Hepatocyte (in vitro differentiated cells): ENCODE data around the gene COL5A1. TPM values are rescaled to one million over a fixed set of nuclear protein-coding genes. Genes with fewer than 3 reads are reported as not detected.

ENCODE experiments used
- DNase-seq: peaks from one replicate; pipeline ENCODE4 v3.0.0-alpha.2; 2016; ENCODE audit warnings: low spot score
- H2AFZ ChIP-seq: fragments of 200-600 bp; sonication (generic); 2 replicates; pipeline ENCODE4 v1.6.0; 2016; ENCODE audit warnings: antibody characterized with exemption, mild to moderate bottlenecking
- H3K27ac ChIP-seq: fragments of 200-600 bp; sonication (generic); 2 replicates; pipeline ENCODE4 v1.5.1; 2016; ENCODE audit warnings: mild to moderate bottlenecking
- H3K27me3 ChIP-seq: fragments of 200-600 bp; sonication (generic); 2 replicates; pipeline ENCODE4 v1.6.1; 2016
- H3K36me3 ChIP-seq: fragments of 200-600 bp; sonication (generic); replicated peaks from 2 replicates; pipeline ENCODE4 v1.5.1; 2016; ENCODE audit warnings: low read depth; ENCODE audit not compliant: insufficient read depth
- H3K4me1 ChIP-seq: fragments of 200-600 bp; sonication (generic); 2 replicates; pipeline ENCODE4 v1.5.1; 2016; ENCODE audit warnings: mild to moderate bottlenecking, moderate library complexity; ENCODE audit not compliant: insufficient read depth
- H3K4me2 ChIP-seq: fragments of 200-600 bp; sonication (generic); 2 replicates; pipeline ENCODE4 v1.6.0; 2016
- H3K4me3 ChIP-seq: fragments of 200-600 bp; sonication (generic); 2 replicates; pipeline ENCODE4 v1.5.1; 2016; ENCODE audit warnings: mild to moderate bottlenecking
- H3K79me2 ChIP-seq: fragments of 200-600 bp; sonication (generic); 2 replicates; pipeline ENCODE4 v1.6.0; 2017; ENCODE audit warnings: mild to moderate bottlenecking
- H3K9me2 ChIP-seq: fragments of 200-600 bp; sonication (generic); replicated peaks from 2 replicates; pipeline ENCODE4 v1.6.0; 2017; ENCODE audit warnings: mild to moderate bottlenecking; ENCODE audit not compliant: insufficient read depth
- H3K9me3 ChIP-seq: fragments of 200-600 bp; sonication (generic); 2 replicates; pipeline ENCODE4 v1.5.1; 2016; ENCODE audit warnings: low read depth, mild to moderate bottlenecking
- H4K20me1 ChIP-seq: fragments of 200-600 bp; sonication (generic); 2 replicates; pipeline ENCODE4 v1.6.0; 2016; ENCODE audit warnings: mild to moderate bottlenecking; ENCODE audit not compliant: insufficient read depth, poor library complexity, severe bottlenecking
- EZH2 ChIP-seq: fragments of 200-600 bp; sonication (generic); IDR thresholded peaks from 2 replicates; pipeline ENCODE4 v1.6.1; 2016; ENCODE audit warnings: antibody characterized with exemption, mild to moderate bottlenecking, borderline replicate concordance
- EZH2phosphoT487 ChIP-seq: fragments of 200-600 bp; sonication (generic); IDR thresholded peaks from one replicate; pipeline ENCODE4 v1.6.1; 2018; ENCODE audit warnings: antibody characterized with exemption, mild to moderate bottlenecking, low read depth, moderate library complexity; ENCODE audit not compliant: unreplicated experiment, severe bottlenecking
- WGBS: methylation state at CpG from one replicate; pipeline ENCODE4 v1.1.6; 2016; ENCODE audit warnings: low lambda C conversion rate; ENCODE audit errors: missing lambda C conversion rate; 5-methylcytosine and 5-hydroxymethylcytosine counted together
- polyA plus RNA-seq: library from polyadenylated mRNA; unstranded; fragments of >200 nt; fragmentation: Nextera tagmentation; extraction: Ambion mirVana; gene quantifications from 2 replicates; pipeline ENCODE4 v1.2.1, GENCODE V29; 2016
- total RNA-seq: library from RNA; depleted of rRNA; stranded (reverse); fragments of >200 nt; gene quantifications from 2 replicates; pipeline ENCODE4 v1.2.3, GENCODE V29; 2014
- TF ChIP-seq, protein P1 (sequence below): fragments of 200-600 bp; sonication (generic); IDR thresholded peaks from 2 replicates; pipeline ENCODE4 v1.5.1; 2016; ENCODE audit warnings: antibody characterized with exemption, mild to moderate bottlenecking; ENCODE audit not compliant: poor library complexity

COL5A1 gene
- total and polyA plus RNA-seq, 2 experiments from 2014 or later, result 342 to 347 TPM

DNA sequence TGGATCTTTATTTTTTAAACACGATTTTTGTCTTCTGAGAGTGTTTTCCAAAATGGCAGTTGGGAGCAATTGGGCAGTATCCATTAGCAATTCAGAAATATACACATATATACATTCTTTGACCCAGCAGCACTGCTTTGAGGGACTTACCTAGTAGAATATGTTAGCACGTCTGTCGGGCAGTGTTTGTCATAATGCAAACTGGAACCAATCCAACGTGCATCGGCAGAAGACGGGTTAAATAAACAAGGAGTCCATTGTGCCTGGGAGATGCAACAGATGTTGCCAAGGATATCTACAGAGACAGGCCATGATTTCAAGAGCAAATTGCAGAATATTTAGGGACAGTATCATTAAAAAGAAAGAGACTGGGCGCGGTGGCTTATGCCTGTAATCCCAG, 107.0 kb downstream of the COL5A1 start:
- H3K9me3 ChIP-seq, result no peaks in the 10 kb centered on the region
- no peaks in the 10 kb centered on the region for H3K27me3 ChIP-seq
- H3K4me2 ChIP-seq, result no peak overlapping the region
- H3K79me2 ChIP-seq, result no peaks in the 10 kb centered on the region
- H2AFZ ChIP-seq, result no peak overlapping the region
- no peaks in the 10 kb centered on the region for H3K4me1 ChIP-seq
- TF ChIP-seq, protein P1, sequence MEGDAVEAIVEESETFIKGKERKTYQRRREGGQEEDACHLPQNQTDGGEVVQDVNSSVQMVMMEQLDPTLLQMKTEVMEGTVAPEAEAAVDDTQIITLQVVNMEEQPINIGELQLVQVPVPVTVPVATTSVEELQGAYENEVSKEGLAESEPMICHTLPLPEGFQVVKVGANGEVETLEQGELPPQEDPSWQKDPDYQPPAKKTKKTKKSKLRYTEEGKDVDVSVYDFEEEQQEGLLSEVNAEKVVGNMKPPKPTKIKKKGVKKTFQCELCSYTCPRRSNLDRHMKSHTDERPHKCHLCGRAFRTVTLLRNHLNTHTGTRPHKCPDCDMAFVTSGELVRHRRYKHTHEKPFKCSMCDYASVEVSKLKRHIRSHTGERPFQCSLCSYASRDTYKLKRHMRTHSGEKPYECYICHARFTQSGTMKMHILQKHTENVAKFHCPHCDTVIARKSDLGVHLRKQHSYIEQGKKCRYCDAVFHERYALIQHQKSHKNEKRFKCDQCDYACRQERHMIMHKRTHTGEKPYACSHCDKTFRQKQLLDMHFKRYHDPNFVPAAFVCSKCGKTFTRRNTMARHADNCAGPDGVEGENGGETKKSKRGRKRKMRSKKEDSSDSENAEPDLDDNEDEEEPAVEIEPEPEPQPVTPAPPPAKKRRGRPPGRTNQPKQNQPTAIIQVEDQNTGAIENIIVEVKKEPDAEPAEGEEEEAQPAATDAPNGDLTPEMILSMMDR, result no peak
- TF ChIP-seq EZH2 (no peak), EZH2phosphoT487 (no peak)
- no peaks in the 10 kb centered on the region for H3K36me3 ChIP-seq
- DNase-seq, result no peak
- WGBS, result 72% methylated on average over 8 of the region's 8 CpGs
- no peak overlapping the region for H3K4me3 ChIP-seq
- H3K27ac ChIP-seq, result no peak overlapping the region
- H3K9me2 ChIP-seq, result no peaks in the 10 kb centered on the region
- H4K20me1 ChIP-seq, result peaks cover 5% of the 10 kb centered on the region

DNA sequence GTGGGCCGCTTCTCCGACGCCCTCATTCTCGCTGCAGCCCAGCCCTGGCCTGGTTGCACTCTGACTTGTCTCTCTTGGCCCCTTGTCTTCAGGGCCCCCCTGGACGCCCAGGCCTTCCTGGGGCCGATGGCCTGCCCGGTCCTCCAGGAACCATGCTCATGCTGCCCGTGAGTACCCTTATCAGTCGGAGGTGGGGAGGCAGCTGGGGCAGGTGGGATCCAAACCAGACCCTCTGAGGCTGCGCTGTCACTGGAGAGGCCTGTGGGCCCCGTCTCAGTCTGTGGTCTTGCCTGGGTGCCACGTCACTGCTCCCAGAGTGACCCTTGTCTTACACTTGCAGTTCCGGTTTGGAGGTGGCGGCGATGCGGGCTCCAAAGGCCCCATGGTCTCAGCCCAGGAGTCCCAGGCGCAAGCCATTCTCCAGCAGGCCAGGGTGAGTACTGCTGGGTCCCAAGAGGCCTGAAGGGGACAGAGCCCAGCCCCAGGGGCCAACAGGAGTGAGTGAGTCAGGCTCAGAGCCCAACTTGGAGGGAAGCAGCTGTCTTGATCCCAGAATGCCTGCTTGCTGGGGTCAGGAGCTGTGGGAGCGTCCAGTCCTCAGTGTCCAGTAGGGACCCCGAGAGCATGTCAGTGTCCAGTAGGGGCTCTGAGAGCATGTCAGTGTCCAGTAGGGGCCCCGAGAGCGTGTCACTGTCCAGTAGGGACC, 109.0 kb downstream of the COL5A1 start:
- no peak for DNase-seq
- Histone ChIP-seq H3K9me2 (no peaks in the 10 kb centered on the region), H3K27me3 (no peaks in the 10 kb centered on the region), H3K27ac (no peak overlapping the region), H3K4me2 (no peak overlapping the region), H3K79me2 (no peaks in the 10 kb centered on the region), H3K9me3 (no peaks in the 10 kb centered on the region), H3K4me1 (no peaks in the 10 kb centered on the region), H3K36me3 (no peaks in the 10 kb centered on the region), H4K20me1 (peaks cover 9% of the 10 kb centered on the region), H2AFZ (no peak overlapping the region), H3K4me3 (no peak overlapping the region)
- TF ChIP-seq, protein P1, result no peak
- TF ChIP-seq EZH2, result no peak
- TF ChIP-seq EZH2phosphoT487, result no peak
- 95% methylated on average over 21 of the region's 21 CpGs for WGBS

- H3K4me2 ChIP-seq, result no peak overlapping the region
Measured at GRCh38 chr9:134751622-134752021, 110.0 kb downstream of the COL5A1 start.

DNA sequence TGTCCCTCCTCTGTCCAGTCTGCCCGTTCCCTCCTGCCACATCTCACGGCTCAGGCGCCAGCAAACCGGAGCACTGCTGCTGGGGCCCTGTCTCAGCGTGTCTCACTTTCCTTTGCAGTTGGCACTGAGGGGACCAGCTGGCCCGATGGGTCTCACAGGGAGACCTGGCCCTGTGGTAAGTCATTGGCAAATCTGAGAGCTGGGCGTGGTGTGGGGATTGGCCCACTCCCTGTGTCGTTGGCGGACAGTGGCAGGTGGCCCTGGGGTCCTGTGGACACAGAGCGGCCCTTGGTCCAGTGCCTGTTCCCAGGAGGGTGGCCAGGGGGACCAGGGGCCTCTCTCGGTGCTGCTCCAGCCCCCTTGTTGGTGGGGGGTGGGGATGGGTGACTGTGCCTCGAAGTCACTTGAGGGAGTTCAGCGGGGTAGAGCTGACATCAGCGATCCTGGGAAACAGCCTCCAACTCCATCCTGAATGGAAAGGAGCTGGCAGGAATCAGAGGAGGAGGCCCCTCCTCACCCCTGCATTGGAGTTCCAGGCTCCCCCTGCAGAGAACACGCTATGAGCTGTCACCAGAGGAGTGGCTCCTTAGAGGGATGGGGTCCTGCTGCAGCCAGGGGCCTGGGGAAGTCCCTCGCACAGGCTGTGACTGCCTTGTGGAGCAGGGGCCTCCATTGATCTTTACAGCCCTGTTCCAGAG, 111.0 kb downstream of the COL5A1 start:
- no peaks in the 10 kb centered on the region for H3K9me2 ChIP-seq
- TF ChIP-seq, protein P1, result no peak
- TF ChIP-seq EZH2 (no peak), EZH2phosphoT487 (no peak)
- no peak overlapping the region for H3K27ac ChIP-seq
- no peaks in the 10 kb centered on the region for H3K36me3 ChIP-seq
- H3K79me2 ChIP-seq, result no peaks in the 10 kb centered on the region
- 91% methylated on average over 16 of the region's 16 CpGs for WGBS
- no peaks in the 10 kb centered on the region for H3K4me1 ChIP-seq
- H3K4me3 ChIP-seq, result no peak overlapping the region
- H3K4me2 ChIP-seq, result no peak overlapping the region
- no peaks in the 10 kb centered on the region for H3K27me3 ChIP-seq
- no peak overlapping the region for H2AFZ ChIP-seq
- no peaks in the 10 kb centered on the region for H3K9me3 ChIP-seq
- no peak for DNase-seq
- peaks cover 18% of the 10 kb centered on the region for H4K20me1 ChIP-seq

More at GRCh38 chr9:134751622-134752021, 110.0 kb downstream of the COL5A1 start:
- Histone ChIP-seq H3K9me2 (no peaks in the 10 kb centered on the region), H4K20me1 (peaks cover 15% of the 10 kb centered on the region), H3K36me3 (no peaks in the 10 kb centered on the region), H3K4me3 (no peak overlapping the region), H3K9me3 (no peaks in the 10 kb centered on the region), H3K79me2 (no peaks in the 10 kb centered on the region), H3K4me1 (no peaks in the 10 kb centered on the region), H3K27me3 (no peaks in the 10 kb centered on the region), H3K27ac (no peak overlapping the region), H2AFZ (no peak overlapping the region)
- 63% methylated on average over 5 of the region's 5 CpGs for WGBS
- no peak for TF ChIP-seq EZH2
- no peak for DNase-seq
